Measurements from ENCODE around the gene ABLIM1.

DNA sequence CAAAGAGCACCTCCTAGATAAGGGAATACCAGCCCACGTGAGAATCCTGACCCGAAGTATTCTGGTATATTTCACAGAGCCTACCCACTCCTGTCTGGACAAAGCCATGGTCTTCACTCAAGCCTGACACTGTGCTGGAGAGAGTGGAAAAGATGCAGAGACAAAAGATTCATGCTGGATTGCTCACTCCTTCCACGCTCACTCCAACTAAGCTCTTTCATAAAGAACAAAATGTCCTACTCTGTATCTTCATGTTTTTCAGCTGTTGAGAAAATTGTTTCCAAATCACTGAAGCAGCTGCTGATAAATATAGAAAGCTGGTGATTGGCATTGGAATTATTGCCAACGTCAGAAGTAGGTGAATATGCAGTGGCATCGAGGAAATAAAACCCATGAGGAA is 106.0 kb downstream of the ABLIM1 start:
- TF ChIP-seq, protein P1, sequence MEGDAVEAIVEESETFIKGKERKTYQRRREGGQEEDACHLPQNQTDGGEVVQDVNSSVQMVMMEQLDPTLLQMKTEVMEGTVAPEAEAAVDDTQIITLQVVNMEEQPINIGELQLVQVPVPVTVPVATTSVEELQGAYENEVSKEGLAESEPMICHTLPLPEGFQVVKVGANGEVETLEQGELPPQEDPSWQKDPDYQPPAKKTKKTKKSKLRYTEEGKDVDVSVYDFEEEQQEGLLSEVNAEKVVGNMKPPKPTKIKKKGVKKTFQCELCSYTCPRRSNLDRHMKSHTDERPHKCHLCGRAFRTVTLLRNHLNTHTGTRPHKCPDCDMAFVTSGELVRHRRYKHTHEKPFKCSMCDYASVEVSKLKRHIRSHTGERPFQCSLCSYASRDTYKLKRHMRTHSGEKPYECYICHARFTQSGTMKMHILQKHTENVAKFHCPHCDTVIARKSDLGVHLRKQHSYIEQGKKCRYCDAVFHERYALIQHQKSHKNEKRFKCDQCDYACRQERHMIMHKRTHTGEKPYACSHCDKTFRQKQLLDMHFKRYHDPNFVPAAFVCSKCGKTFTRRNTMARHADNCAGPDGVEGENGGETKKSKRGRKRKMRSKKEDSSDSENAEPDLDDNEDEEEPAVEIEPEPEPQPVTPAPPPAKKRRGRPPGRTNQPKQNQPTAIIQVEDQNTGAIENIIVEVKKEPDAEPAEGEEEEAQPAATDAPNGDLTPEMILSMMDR (conservative IDR thresholded peaks at IDR 0.05; ENCODE audit: low read depth in 2 of 2) = no peak
- TF ChIP-seq EZH2 (IDR thresholded peaks at IDR 0.05; ENCODE audit: low read depth, unreplicated experiment) = no peak
- TF ChIP-seq EZH2phosphoT487 (IDR thresholded peaks at IDR 0.05; ENCODE audit: unreplicated experiment) = no peak
- TF ChIP-seq POLR2AphosphoS5 (IDR thresholded peaks at IDR 0.05; ENCODE audit: low read depth) = no peak
- no peak for TF ChIP-seq NANOG (IDR thresholded peaks at IDR 0.05; ENCODE audit: borderline replicate concordance)
